Measurements from ENCODE around the gene SCMH1.

DNA sequence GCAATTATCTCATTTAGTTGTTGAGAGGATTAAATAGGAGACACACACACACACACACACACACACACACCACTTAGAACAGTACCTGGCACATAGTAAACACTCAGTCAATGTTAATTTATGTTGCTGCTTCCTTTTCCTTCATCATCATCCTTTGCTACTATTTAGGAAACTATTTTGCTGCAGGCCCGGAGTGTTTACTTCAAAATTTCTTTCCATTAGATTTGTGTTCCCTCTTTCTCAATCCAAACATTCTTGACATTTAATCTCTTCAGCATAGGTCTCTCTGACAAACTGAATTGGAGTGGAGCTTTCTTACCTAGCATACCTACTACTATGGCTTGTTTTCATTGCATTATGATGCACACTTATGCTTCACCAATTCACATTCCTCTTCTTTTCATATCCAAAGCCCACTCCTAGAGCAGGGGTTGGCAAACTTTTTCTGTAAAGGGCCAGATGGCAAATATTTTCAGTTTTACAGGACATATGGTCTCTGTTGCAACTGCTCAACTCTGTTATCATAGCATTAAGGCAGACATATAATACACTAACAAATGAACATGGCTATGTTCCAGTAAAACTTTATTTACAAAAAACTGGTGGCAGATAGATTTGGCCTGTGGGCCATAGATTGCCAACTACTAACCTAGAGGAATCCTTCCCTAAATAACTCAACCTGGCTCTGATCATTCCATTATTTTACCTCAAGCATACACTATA lies 49.5 kb downstream of the SCMH1 start:
- TF ChIP-seq CTCF (IDR thresholded peaks at IDR 0.05) (no peak), SIN3A (IDR thresholded peaks at IDR 0.05; ENCODE audit: borderline replicate concordance, insufficient read depth, low read depth, low read length) (no peak), POLR2AphosphoS5 (IDR thresholded peaks at IDR 0.05; ENCODE audit: low read depth, low read length) (no peak)

Measured in Panc1 (cell line).